Liver (tissue), 9 donors: ENCODE results near the gene ARVCF. TPM values are rescaled to one million over a fixed set of nuclear protein-coding genes. Genes with fewer than 3 reads are reported as not detected.

Source experiments
- DNase-seq: peaks from one replicate; pipeline ENCODE4 v3.0.0-alpha.2; 2017; ENCODE audit warnings: low spot score
- H3K27ac ChIP-seq, 2 donors: one replicate each; pipeline ENCODE4 v1.7.0; 2013; ENCODE audit warnings: inconsistent platforms in 2 of 2, low read length in 2 of 2, control low read depth in 1 of 2, low read depth in 1 of 2, mild to moderate bottlenecking in 1 of 2
- H3K27me3 ChIP-seq, 4 donors: one replicate each; pipeline versions ENCODE4 v1.6.1 to v1.7.0; 2013; ENCODE audit warnings: low read length in 3 of 4, inconsistent platforms in 1 of 4, mild to moderate bottlenecking in 1 of 4, moderate library complexity in 1 of 4; ENCODE audit not compliant: control insufficient read depth in 4 of 4, insufficient read depth in 4 of 4
- H3K36me3 ChIP-seq, 4 donors: one replicate each; pipeline versions ENCODE4 v1.6.1 to v1.7.0; 2013; ENCODE audit warnings: low read length in 3 of 4, mild to moderate bottlenecking in 3 of 4, low read depth in 1 of 4, moderate library complexity in 1 of 4; ENCODE audit not compliant: control insufficient read depth in 4 of 4, insufficient read depth in 3 of 4
- H3K4me1 ChIP-seq, 4 donors: one replicate each; pipeline versions ENCODE4 v1.6.1 to v1.7.0; 2013; ENCODE audit warnings: low read length in 3 of 4, mild to moderate bottlenecking in 3 of 4, moderate library complexity in 1 of 4; ENCODE audit not compliant: control insufficient read depth in 4 of 4, insufficient read depth in 4 of 4
- H3K4me3 ChIP-seq, 3 donors: one replicate each; pipeline versions ENCODE4 v1.6.1 to v1.7.0; 2013; ENCODE audit warnings: low read length in 3 of 3, control low read depth in 1 of 3, low read depth in 1 of 3, mild to moderate bottlenecking in 1 of 3
- H3K9ac ChIP-seq, 2 donors: one replicate each; pipeline ENCODE4 v1.7.0; 2013; ENCODE audit warnings: low read length in 2 of 2, mild to moderate bottlenecking in 2 of 2, moderate library complexity in 2 of 2, control low read depth in 1 of 2, low read depth in 1 of 2
- H3K9me3 ChIP-seq, 4 donors: one replicate each; pipeline versions ENCODE4 v1.6.1 to v1.7.0; 2013; ENCODE audit warnings: low read length in 3 of 4; ENCODE audit not compliant: control insufficient read depth in 4 of 4
- ATF3 ChIP-seq: IDR thresholded peaks from 2 replicates; pipeline ENCODE4 v1.6.1; 2016; ENCODE audit warnings: antibody characterized with exemption
- FOXA1 ChIP-seq: IDR thresholded peaks from 2 replicates; pipeline ENCODE4 v1.6.1; 2016; ENCODE audit warnings: antibody characterized with exemption
- FOXA2 ChIP-seq: IDR thresholded peaks from 2 replicates; pipeline ENCODE4 v1.6.1; 2016; ENCODE audit warnings: antibody characterized with exemption
- GABPA ChIP-seq, 2 donors: IDR thresholded peaks in 1 of 2; conservative IDR thresholded peaks in 1 of 2; 2 replicates each; pipeline ENCODE4 v1.6.1; 2016; ENCODE audit warnings: antibody characterized with exemption in 2 of 2, mild to moderate bottlenecking in 1 of 2, moderate library complexity in 1 of 2
- HNF4A ChIP-seq, 2 donors: conservative IDR thresholded peaks; 2 replicates each; pipeline ENCODE4 v1.6.1; 2016; ENCODE audit warnings: antibody characterized with exemption in 2 of 2, mild to moderate bottlenecking in 2 of 2
- HNF4G ChIP-seq: IDR thresholded peaks from 2 replicates; pipeline ENCODE4 v1.6.1; 2016; ENCODE audit warnings: antibody characterized with exemption
- JUND ChIP-seq, 2 donors: IDR thresholded peaks; 2 replicates each; pipeline ENCODE4 v1.6.1; 2016; ENCODE audit warnings: antibody characterized with exemption in 2 of 2
- MAX ChIP-seq: IDR thresholded peaks from 2 replicates; pipeline ENCODE4 v1.6.1; 2016; ENCODE audit warnings: antibody characterized with exemption
- NR2F2 ChIP-seq: IDR thresholded peaks from 2 replicates; pipeline ENCODE4 v1.6.1; 2016; ENCODE audit warnings: antibody characterized with exemption
- RAD21 ChIP-seq, 2 donors: IDR thresholded peaks; 2 replicates each; pipeline ENCODE4 v1.6.1; 2016; ENCODE audit warnings: antibody characterized with exemption in 2 of 2, mild to moderate bottlenecking in 2 of 2
- REST ChIP-seq: IDR thresholded peaks from 2 replicates; pipeline ENCODE4 v1.6.1; 2016; ENCODE audit warnings: antibody characterized with exemption, mild to moderate bottlenecking
- RXRA ChIP-seq, 2 donors: IDR thresholded peaks; 2 replicates each; pipeline ENCODE4 v1.6.1; 2017 to 2018; ENCODE audit warnings: antibody characterized with exemption in 2 of 2, mild to moderate bottlenecking in 1 of 2
- SP1 ChIP-seq: IDR thresholded peaks from 2 replicates; pipeline ENCODE4 v1.6.1; 2018; ENCODE audit warnings: antibody characterized with exemption, mild to moderate bottlenecking
- TAF1 ChIP-seq: conservative IDR thresholded peaks from 2 replicates; pipeline ENCODE4 v1.6.1; 2016; ENCODE audit warnings: antibody characterized with exemption, mild to moderate bottlenecking
- YY1 ChIP-seq: IDR thresholded peaks from 2 replicates; pipeline ENCODE4 v1.6.1; 2016; ENCODE audit warnings: antibody characterized with exemption, mild to moderate bottlenecking
- ZBTB33 ChIP-seq: IDR thresholded peaks from 2 replicates; pipeline ENCODE4 v1.6.1; 2016; ENCODE audit warnings: antibody characterized with exemption
- WGBS: extraction: QIAGEN DNeasy Blood & Tissue Kit; methylation state at CpG from one replicate; pipeline ENCODE4 v1.1.7; 2013; 5-methylcytosine and 5-hydroxymethylcytosine counted together
- polyA plus RNA-seq, 2 donors: library from polyadenylated mRNA; stranded (reverse) in 1 of 2; unstranded in 1 of 2; fragments of 200-250 nt in 1 of 2; fragments of >200 nt in 1 of 2; fragmentation: Nextera tagmentation in 1 of 2; extraction: Ambion mirVana in 1 of 2; gene quantifications; one replicate each; pipeline versions ENCODE4 v1.2.1 to v1.2.3, GENCODE V29; 2013 to 2015
- total RNA-seq, 2 donors: library from RNA; depleted of rRNA; stranded (reverse); fragments of >200 nt; gene quantifications; one replicate each; pipeline ENCODE4 v1.2.3, GENCODE V29; 2014
- donor health status: healthy.
- donor health status: healthy.
- donor health status: healthy.
- donor health status: healthy.
- donor health status: healthy.

Gene ARVCF
- total and polyA plus RNA-seq, 4 donors: 3.8 to 48.8 (median 26.1) TPM

GRCh38 chr22:20064140-20064480 lies 47.5 kb upstream of the ARVCF start:
- no peak for TF ChIP-seq TAF1
- TF ChIP-seq MAX: no peak
- no peak for TF ChIP-seq HNF4A (conservative IDR thresholded peaks at IDR 0.05)
- no peak for TF ChIP-seq SP1
- no peak for TF ChIP-seq REST
- TF ChIP-seq ZBTB33: no peak
- no peak for TF ChIP-seq RXRA (IDR thresholded peaks at IDR 0.05)
- TF ChIP-seq FOXA1: no peak
- TF ChIP-seq HNF4G: no peak
- TF ChIP-seq ATF3: no peak
- no peak for TF ChIP-seq NR2F2
- no peak overlapping the region for H3K27ac ChIP-seq
- H3K4me3 ChIP-seq: no peak overlapping the region
- WGBS: 91% methylated on average over 3 of the region's 3 CpGs
- DNase-seq: no peak
- no peaks in the 10 kb centered on the region for H3K4me1 ChIP-seq
- H3K9me3 ChIP-seq: no peaks in the 10 kb centered on the region
- no peaks in the 10 kb centered on the region for H3K27me3 ChIP-seq
- H3K9ac ChIP-seq: no peak overlapping the region
- peaks cover 3 to 40% (median 16%) of the 10 kb centered on the region in 4 donors for H3K36me3 ChIP-seq

- H3K36me3 ChIP-seq: peaks cover 3 to 40% (median 16%) of the 10 kb centered on the region in 4 donors
- H3K9ac ChIP-seq: no peak overlapping the region
- H3K4me1 ChIP-seq: no peaks in the 10 kb centered on the region
- WGBS: 96% methylated on average over 27 of the region's 27 CpGs
- H3K27ac ChIP-seq: no peak overlapping the region
- H3K27me3 ChIP-seq: no peaks in the 10 kb centered on the region
- no peaks in the 10 kb centered on the region for H3K9me3 ChIP-seq
- no peak for DNase-seq
- H3K4me3 ChIP-seq: no peak overlapping the region
- no peak for TF ChIP-seq HNF4A (conservative IDR thresholded peaks at IDR 0.05)
- no peak for TF ChIP-seq JUND (IDR thresholded peaks at IDR 0.05)
- TF ChIP-seq HNF4G: no peak
- TF ChIP-seq ATF3: no peak
- no peak for TF ChIP-seq GABPA (IDR thresholded peaks at IDR 0.05 in 1 of 2, conservative IDR thresholded peaks at IDR 0.05 in 1 of 2)
- TF ChIP-seq TAF1: no peak
- no peak for TF ChIP-seq FOXA2
- TF ChIP-seq YY1: no peak
- TF ChIP-seq ZBTB33: no peak
- TF ChIP-seq RAD21 (IDR thresholded peaks at IDR 0.05): no peak
- TF ChIP-seq RXRA (IDR thresholded peaks at IDR 0.05): no peak
- TF ChIP-seq NR2F2: no peak
- no peak for TF ChIP-seq REST
These were observed 46.9 kb upstream of the ARVCF start for GRCh38 chr22:20063271-20064139.
